Measurements from ENCODE around the gene IRF1. TPM values are rescaled to one million over a fixed set of nuclear protein-coding genes. Genes with fewer than 3 reads are reported as not detected.
A peak's percentile ranks its signal among the peaks of the same experiment; 100 is the strongest.

Gene IRF1
- total and polyA plus RNA-seq, 2 of the 4 experiments (the other 2 are of a cell fraction), result 11.1 to 18.9 TPM

GRCh38 chr5:132491368-132492364, 1.1 kb upstream of the IRF1 start:
- Histone ChIP-seq H2AK9ac (replicated peaks; ENCODE audit: low read depth, low read length, poor library complexity) (peak overlapping the region; percentile 85), H3K14ac (replicated peaks; ENCODE audit: low read depth, low read length) (peak overlapping the region; percentile 94), H2BK120ac (ENCODE audit: low read depth, low read length) (peak overlapping the region; percentile 94), H2AFZ (replicated peaks; ENCODE audit: low read length, poor library complexity) (peak overlapping the region; percentile 92), H3K4me3 (ENCODE audit: insufficient read depth, low read depth, low read length) (peak overlapping the region; percentile 45), H4K5ac (ENCODE audit: low read depth, low read length) (peak overlapping the region; percentile 70), H3K79me1 (ENCODE audit: low read depth in 1 of 2, low read length in 2 of 2) (peaks cover 34 to 46% of the 10 kb centered on the region in 2 experiments), H3K56ac (ENCODE audit: extremely low read depth, insufficient read depth, low read length) (peak overlapping the region; percentile 61; the same call in 1 of the 2 replicates), H3K36me3 (ENCODE audit: control insufficient read depth, insufficient read depth, low read length) (peaks cover 20% of the 10 kb centered on the region), H3K27ac (ENCODE audit: insufficient read depth, low read length) (peak overlapping the region; percentile 85), H2AK5ac (ENCODE audit: low read depth, low read length) (peak overlapping the region; percentile 95), H4K91ac (ENCODE audit: insufficient read depth, low read depth, low read length) (peak overlapping the region; percentile 95), H4K20me1 (ENCODE audit: insufficient read depth, low read length) (peaks cover 34% of the 10 kb centered on the region), H3K4me2 (ENCODE audit: low read depth, low read length) (peak overlapping the region; percentile 65), H3K9me3 (ENCODE audit: control insufficient read depth, insufficient read depth, low read length) (no peaks in the 10 kb centered on the region), H3K4ac (ENCODE audit: low read depth, low read length) (peak overlapping the region; percentile 98), H3K27me3 (ENCODE audit: control insufficient read depth, insufficient read depth, low read length) (no peaks in the 10 kb centered on the region), H3K9ac (ENCODE audit: low read depth, low read length) (peak overlapping the region; percentile 56), H3K23ac (ENCODE audit: low read depth, low read length) (peak overlapping the region; percentile 95), H2BK5ac (ENCODE audit: low read depth, low read length, poor library complexity, severe bottlenecking) (peak overlapping the region; percentile 73), H2BK15ac (ENCODE audit: low read depth, low read length) (peak overlapping the region; percentile 88; the same call in 1 of the 3 replicates), H4K8ac (ENCODE audit: low read depth in 2 of 2, low read length in 2 of 2) (peak overlapping the region; percentile 85 to 93), H3K9me1 (ENCODE audit: insufficient read depth, low read length) (peaks cover 33% of the 10 kb centered on the region), H2BK20ac (ENCODE audit: low read depth, low read length) (peak overlapping the region; percentile 86), H3K18ac (ENCODE audit: low read depth, low read length) (peak overlapping the region; percentile 68), H3K4me1 (ENCODE audit: control insufficient read depth, insufficient read depth, low read length) (peaks cover 28% of the 10 kb centered on the region)
- no peak for ATAC-seq (ENCODE audit: low read depth)
- no TSS peak for BruUV-seq (replicated peaks)
- DNase-seq, result no peak
- ChIA-PET CTCF (interaction anchor here (1.0 to 1.7 kb wide), 3 partner anchors 65 to 71 kb away, joined by 3 to 5 read pairs (median 3); no protein-coding TSS in a partner anchor), POLR2A (ENCODE audit: unreplicated experiment) (interaction anchor here (0.7 to 1.5 kb wide), 4 partner anchors 10 to 80 kb away, joined by 3 to 5 read pairs (median 3); no protein-coding TSS in a partner anchor)
- 80% methylated on average over 7 of the region's 22 CpGs; no CpG with 5 or more reads in 1 of the 2 experiments for WGBS, 2 experiments (ENCODE audit: extremely low coverage in 2 of 2, insufficient read length in 1 of 2)
- TF ChIP-seq BHLHE40 (IDR thresholded peaks at IDR 0.05; ENCODE audit: low read depth, low read length) (no peak), POLR2A (IDR thresholded peaks at IDR 0.05; ENCODE audit: low read depth, low read length) (no peak), CEBPB (IDR thresholded peaks at IDR 0.05; ENCODE audit: low read depth, low read length) (no peak), MAFK (IDR thresholded peaks at IDR 0.05; ENCODE audit: low read depth, low read length) (no peak), FOS (IDR thresholded peaks at IDR 0.05; ENCODE audit: low read depth, low read length) (no peak), CHD1 (IDR thresholded peaks at IDR 0.05; ENCODE audit: low read depth, low read length) (no peak), RFX5 (IDR thresholded peaks at IDR 0.05; ENCODE audit: low read depth, low read length) (no peak), RCOR1 (IDR thresholded peaks at IDR 0.05; ENCODE audit: insufficient replicate concordance, low read length) (no peak), RAD21 (IDR thresholded peaks at IDR 0.05; ENCODE audit: low read length) (no peak), MAZ (IDR thresholded peaks at IDR 0.05; ENCODE audit: borderline replicate concordance, low read depth, low read length) (no peak)
- TF ChIP-seq, protein P1, sequence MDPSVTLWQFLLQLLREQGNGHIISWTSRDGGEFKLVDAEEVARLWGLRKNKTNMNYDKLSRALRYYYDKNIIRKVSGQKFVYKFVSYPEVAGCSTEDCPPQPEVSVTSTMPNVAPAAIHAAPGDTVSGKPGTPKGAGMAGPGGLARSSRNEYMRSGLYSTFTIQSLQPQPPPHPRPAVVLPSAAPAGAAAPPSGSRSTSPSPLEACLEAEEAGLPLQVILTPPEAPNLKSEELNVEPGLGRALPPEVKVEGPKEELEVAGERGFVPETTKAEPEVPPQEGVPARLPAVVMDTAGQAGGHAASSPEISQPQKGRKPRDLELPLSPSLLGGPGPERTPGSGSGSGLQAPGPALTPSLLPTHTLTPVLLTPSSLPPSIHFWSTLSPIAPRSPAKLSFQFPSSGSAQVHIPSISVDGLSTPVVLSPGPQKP (IDR thresholded peaks at IDR 0.05; ENCODE audit: borderline replicate concordance, low read depth, low read length), result no peak
- TF ChIP-seq, protein P2, sequence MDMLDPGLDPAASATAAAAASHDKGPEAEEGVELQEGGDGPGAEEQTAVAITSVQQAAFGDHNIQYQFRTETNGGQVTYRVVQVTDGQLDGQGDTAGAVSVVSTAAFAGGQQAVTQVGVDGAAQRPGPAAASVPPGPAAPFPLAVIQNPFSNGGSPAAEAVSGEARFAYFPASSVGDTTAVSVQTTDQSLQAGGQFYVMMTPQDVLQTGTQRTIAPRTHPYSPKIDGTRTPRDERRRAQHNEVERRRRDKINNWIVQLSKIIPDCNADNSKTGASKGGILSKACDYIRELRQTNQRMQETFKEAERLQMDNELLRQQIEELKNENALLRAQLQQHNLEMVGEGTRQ (IDR thresholded peaks at IDR 0.05; ENCODE audit: low read depth, low read length), result no peak
- in situ Hi-C loops (cut with MboI; ENCODE audit: low sequenced_read_pairs), result loop anchor here (25.0 kb wide), 1 partner anchor 404 kb away; no protein-coding TSS in a partner anchor
- intact Hi-C loops (cut with micrococcal nuclease), result loop anchor here (10.0 kb wide), 1 partner anchor 427 kb away; the partner anchor contains the start of gene IL3
- dilution Hi-C loops (cut with HindIII; ENCODE audit: low sequenced_read_pairs, unreplicated experiment), result no loop called here
